ENCODE measurements around the gene ZNF574. TPM values are rescaled to one million over a fixed set of nuclear protein-coding genes. Genes with fewer than 3 reads are reported as not detected.

Gene ZNF574
- total RNA-seq, 1 experiment from 2014 or later = 35.6 TPM

DNA sequence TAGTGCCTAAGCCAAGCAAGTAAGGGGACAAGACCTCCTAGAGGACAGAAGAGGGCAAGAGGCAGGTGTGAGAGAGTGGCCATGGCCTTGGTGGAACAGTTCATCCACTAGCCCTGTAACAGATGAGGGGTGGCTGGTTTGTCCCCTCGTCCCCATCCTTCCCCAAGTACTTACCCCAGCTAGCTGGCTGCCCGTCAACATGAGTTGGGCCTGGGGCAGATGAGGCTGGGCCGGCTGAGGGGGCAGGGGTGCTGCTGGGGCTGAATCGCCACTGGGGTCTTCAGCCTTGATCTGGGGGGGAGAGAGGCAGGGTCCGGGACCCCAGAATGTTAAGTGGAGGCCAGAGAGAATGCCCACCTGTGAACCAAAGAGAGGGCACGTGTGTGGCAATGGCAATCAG is 41.1 kb downstream of the ZNF574 start:
- Histone ChIP-seq H3K4me1 (ENCODE audit: insufficient read depth, low read length) (peaks cover 8% of the 10 kb centered on the region; the same call in 1 of the 2 replicates), H2BK15ac (ENCODE audit: low read depth, low read length) (no peak overlapping the region), H3K79me1 (ENCODE audit: insufficient read depth, low read depth, low read length, poor library complexity, severe bottlenecking) (no peaks in the 10 kb centered on the region), H2BK120ac (ENCODE audit: low read depth, low read length, poor library complexity, severe bottlenecking) (no peak overlapping the region), H3K14ac (ENCODE audit: insufficient read depth, low read length) (no peak overlapping the region), H4K20me1 (ENCODE audit: control insufficient read depth, insufficient read depth, insufficient read length) (no peaks in the 10 kb centered on the region), H3K9ac (ENCODE audit: extremely low read depth, insufficient read length, low read length) (no peak overlapping the region), H3K79me2 (ENCODE audit: insufficient read depth, low read length) (no peaks in the 10 kb centered on the region), H3K18ac (ENCODE audit: insufficient read length, low read depth, low read length) (no peak overlapping the region), H3K4me2 (ENCODE audit: insufficient read depth, insufficient read length, low read length) (no peak overlapping the region), H2AK5ac (ENCODE audit: insufficient read length, low read length) (no peak overlapping the region), H3K27ac (ENCODE audit: insufficient read length, low read depth, low read length) (no peak overlapping the region), H2BK12ac (ENCODE audit: insufficient read length, low read depth, low read length) (no peak overlapping the region), H2BK20ac (ENCODE audit: low read depth, low read length, poor library complexity, severe bottlenecking) (no peak overlapping the region), H3K23ac (ENCODE audit: insufficient read length, low read depth, low read length) (no peak overlapping the region), H3T11ph (ENCODE audit: low read length) (no peak overlapping the region), H3K4ac (ENCODE audit: low read depth, low read length) (no peak overlapping the region), H4K8ac (replicated peaks; ENCODE audit: insufficient read length, low read depth, low read length) (no peak overlapping the region), H3K9me3 (ENCODE audit: control insufficient read depth, low read depth, low read length) (no peaks in the 10 kb centered on the region), H3K23me2 (ENCODE audit: insufficient read length, low read depth, low read length, poor library complexity, severe bottlenecking) (no peaks in the 10 kb centered on the region), H4K91ac (ENCODE audit: insufficient read length, low read depth, low read length) (no peak overlapping the region), H3K56ac (ENCODE audit: insufficient read length, low read depth, low read length) (no peak overlapping the region), H2BK5ac (ENCODE audit: insufficient read length, low read length) (no peak overlapping the region), H4K5ac (ENCODE audit: insufficient read length, low read depth, low read length) (no peak overlapping the region), H2AFZ (ENCODE audit: low read length) (no peak overlapping the region), H3K27me3 (ENCODE audit: insufficient read depth, low read length) (no peaks in the 10 kb centered on the region)
- TF ChIP-seq, protein P1, sequence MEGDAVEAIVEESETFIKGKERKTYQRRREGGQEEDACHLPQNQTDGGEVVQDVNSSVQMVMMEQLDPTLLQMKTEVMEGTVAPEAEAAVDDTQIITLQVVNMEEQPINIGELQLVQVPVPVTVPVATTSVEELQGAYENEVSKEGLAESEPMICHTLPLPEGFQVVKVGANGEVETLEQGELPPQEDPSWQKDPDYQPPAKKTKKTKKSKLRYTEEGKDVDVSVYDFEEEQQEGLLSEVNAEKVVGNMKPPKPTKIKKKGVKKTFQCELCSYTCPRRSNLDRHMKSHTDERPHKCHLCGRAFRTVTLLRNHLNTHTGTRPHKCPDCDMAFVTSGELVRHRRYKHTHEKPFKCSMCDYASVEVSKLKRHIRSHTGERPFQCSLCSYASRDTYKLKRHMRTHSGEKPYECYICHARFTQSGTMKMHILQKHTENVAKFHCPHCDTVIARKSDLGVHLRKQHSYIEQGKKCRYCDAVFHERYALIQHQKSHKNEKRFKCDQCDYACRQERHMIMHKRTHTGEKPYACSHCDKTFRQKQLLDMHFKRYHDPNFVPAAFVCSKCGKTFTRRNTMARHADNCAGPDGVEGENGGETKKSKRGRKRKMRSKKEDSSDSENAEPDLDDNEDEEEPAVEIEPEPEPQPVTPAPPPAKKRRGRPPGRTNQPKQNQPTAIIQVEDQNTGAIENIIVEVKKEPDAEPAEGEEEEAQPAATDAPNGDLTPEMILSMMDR (conservative IDR thresholded peaks at IDR 0.05) = no peak
- H3K4me3 Mint-ChIP-seq = no peak overlapping the region
- no peak overlapping the region for H3K27ac Mint-ChIP-seq
- H3K36me3 Mint-ChIP-seq (ENCODE audit: insufficient read depth in 1 of 3, low read depth in 3 of 3) = no peaks in the 10 kb centered on the region
- H3K4me1 Mint-ChIP-seq = peaks cover 26 to 33% of the 10 kb centered on the region in 2 experiments
- H3K9me3 Mint-ChIP-seq = no peaks in the 10 kb centered on the region
- H3K27me3 Mint-ChIP-seq (ENCODE audit: low read depth) = peaks cover 3% of the 10 kb centered on the region
- no CpG with 5 or more reads among the region's 6 CpGs for WGBS (ENCODE audit: extremely low coverage, insufficient read length, low lambda C conversion rate)
- DNase-seq = no peak

Measured in H9 (cell line).